ENCODE data around the gene HOXA3. TPM values are rescaled to one million over a fixed set of nuclear protein-coding genes. Genes with fewer than 3 reads are reported as not detected.

The HOXA3 gene
- total and polyA plus RNA-seq, 10 of the 15 experiments (the other 5 are each of a cell fraction or from before 2014, with no cell fraction given), result 0.05 TPM; not detected in 9

GRCh38 chr7:27119412-27119911, 32.9 kb downstream of the HOXA3 start:
- DNase-seq (ENCODE audit: low read depth, low spot score) (no peak), FAIRE-seq (no peak), ATAC-seq (no peak)
- no peaks in the 10 kb centered on the region for H3K4me1 ChIP-seq (ENCODE audit: control insufficient read depth, insufficient read depth, low read length)
- no peaks in the 10 kb centered on the region; a peak in 1 of 4 replicates for H3K27me3 ChIP-seq (replicated peaks in 1 of 2; ENCODE audit: control insufficient read depth in 2 of 2, insufficient read depth in 2 of 2, low read length in 1 of 2)
- no TSS peak for BruUV-seq (replicated peaks)
- SMC1A ChIA-PET (ENCODE audit: uncharacterized antibody, unreplicated experiment), result interaction anchor here (0.6 to 2.8 kb wide), 3 partner anchors 36 to 434 kb away, joined by 3 to 6 read pairs (median 5); no protein-coding TSS in a partner anchor
- no peaks in the 10 kb centered on the region for H3K79me2 ChIP-seq (ENCODE audit: control insufficient read depth, insufficient read depth, low read length)
- POLR2A ChIA-PET, result no interaction called here
- no peaks in the 10 kb centered on the region; the same call in 1 of the 2 replicates for H4K20me1 ChIP-seq (ENCODE audit: control insufficient read depth, insufficient read depth)
- WGBS (ENCODE audit: insufficient coverage, insufficient replicate concordance, low lambda C conversion rate, missing lambda C conversion rate), result 0% methylated on average over 1 of the region's 1 CpG
- no peak overlapping the region for H3K4me3 ChIP-seq
- TF ChIP-seq MAX (IDR thresholded peaks at IDR 0.05; ENCODE audit: low read depth, low read length) (no peak), CHD2 (IDR thresholded peaks at IDR 0.05; ENCODE audit: borderline replicate concordance, low read depth, low read length) (no peak), HDGF (IDR thresholded peaks at IDR 0.05) (no peak), NBN (IDR thresholded peaks at IDR 0.05) (no peak)
- TF ChIP-seq, protein P1, sequence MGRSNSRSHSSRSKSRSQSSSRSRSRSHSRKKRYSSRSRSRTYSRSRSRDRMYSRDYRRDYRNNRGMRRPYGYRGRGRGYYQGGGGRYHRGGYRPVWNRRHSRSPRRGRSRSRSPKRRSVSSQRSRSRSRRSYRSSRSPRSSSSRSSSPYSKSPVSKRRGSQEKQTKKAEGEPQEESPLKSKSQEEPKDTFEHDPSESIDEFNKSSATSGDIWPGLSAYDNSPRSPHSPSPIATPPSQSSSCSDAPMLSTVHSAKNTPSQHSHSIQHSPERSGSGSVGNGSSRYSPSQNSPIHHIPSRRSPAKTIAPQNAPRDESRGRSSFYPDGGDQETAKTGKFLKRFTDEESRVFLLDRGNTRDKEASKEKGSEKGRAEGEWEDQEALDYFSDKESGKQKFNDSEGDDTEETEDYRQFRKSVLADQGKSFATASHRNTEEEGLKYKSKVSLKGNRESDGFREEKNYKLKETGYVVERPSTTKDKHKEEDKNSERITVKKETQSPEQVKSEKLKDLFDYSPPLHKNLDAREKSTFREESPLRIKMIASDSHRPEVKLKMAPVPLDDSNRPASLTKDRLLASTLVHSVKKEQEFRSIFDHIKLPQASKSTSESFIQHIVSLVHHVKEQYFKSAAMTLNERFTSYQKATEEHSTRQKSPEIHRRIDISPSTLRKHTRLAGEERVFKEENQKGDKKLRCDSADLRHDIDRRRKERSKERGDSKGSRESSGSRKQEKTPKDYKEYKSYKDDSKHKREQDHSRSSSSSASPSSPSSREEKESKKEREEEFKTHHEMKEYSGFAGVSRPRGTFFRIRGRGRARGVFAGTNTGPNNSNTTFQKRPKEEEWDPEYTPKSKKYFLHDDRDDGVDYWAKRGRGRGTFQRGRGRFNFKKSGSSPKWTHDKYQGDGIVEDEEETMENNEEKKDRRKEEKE (IDR thresholded peaks at IDR 0.05), result no peak
- intact Hi-C loops (cut with micrococcal nuclease; ENCODE audit: unreplicated experiment), result no loop called here
- H3K4me2 ChIP-seq (ENCODE audit: control insufficient read depth, insufficient read depth), result no peak overlapping the region
- H2AFZ ChIP-seq (ENCODE audit: control insufficient read depth, low read depth, low read length), result no peak overlapping the region
- no peak overlapping the region for H3K9ac ChIP-seq (ENCODE audit: control insufficient read depth, insufficient read depth, low read length)
- no peaks in the 10 kb centered on the region for H3K9me3 ChIP-seq (replicated peaks; ENCODE audit: control insufficient read depth, insufficient read depth, low read length)
- H3K27ac ChIP-seq (ENCODE audit: control insufficient read depth, insufficient read depth), result no peak overlapping the region
- H3K36me3 ChIP-seq (ENCODE audit: control insufficient read depth in 2 of 2, insufficient read depth in 2 of 2, low read length in 1 of 2), result no peaks in the 10 kb centered on the region
- RAD21 ChIA-PET (ENCODE audit: unreplicated experiment), result no interaction called here
- in situ Hi-C loops (cut with MboI), result no loop called here
- CTCF ChIA-PET, result interaction anchor here (0.6 to 0.9 kb wide), 2 partner anchors 266 to 359 kb away, joined by 3 read pairs; no protein-coding TSS in a partner anchor

All from GM12878 (cell line).